PC-9 (cell line): ENCODE data around the gene PPP4R3B. TPM values are rescaled to one million over a fixed set of nuclear protein-coding genes. Genes with fewer than 3 reads are reported as not detected.

Source experiments
- BruUV-seq: library from RNA; stranded (reverse); fragments of 400-500 nt; replicated peaks from 2 replicates; lab custom pipeline; 2021; lab: Mats Ljungman, UMichigan
- CTCF ChIA-PET: fragments of 300-600 bp; sonication (Branson Sonifier 250); formaldehyde crosslinking; loops from one replicate; lab custom pipeline; 2022; ENCODE audit warnings: antibody characterized with exemption; lab: Charles Lee
- POLR2A ChIA-PET: fragments of 300-600 bp; sonication (Branson Sonifier 250); formaldehyde crosslinking; loops from one replicate; lab custom pipeline; 2022; ENCODE audit warnings: antibody characterized with exemption; ENCODE audit not compliant: unreplicated experiment; lab: Charles Lee
- DNase-seq, 2 experiments: peaks; one replicate each; pipeline versions ENCODE4 v3.0.0 to v3.0.0-alpha.2; 2015 to 2022; ENCODE audit warnings: mixed read lengths in 1 of 2
- H2AFZ ChIP-seq: fragments of 200-600 bp; sonication (generic); 2 replicates; pipeline ENCODE4 v1.8.1; 2017; ENCODE audit warnings: antibody characterized with exemption
- H3F3A ChIP-seq: fragments of 200-600 bp; sonication (generic); 2 replicates; pipeline ENCODE4 v1.8.1; 2017; ENCODE audit warnings: antibody characterized with exemption, mild to moderate bottlenecking, low read depth; ENCODE audit not compliant: insufficient read depth
- H3K27ac ChIP-seq: fragments of 200-600 bp; sonication (generic); 2 replicates; pipeline ENCODE4 v1.6.1; 2016; ENCODE audit warnings: mixed run types
- H3K27me3 ChIP-seq: fragments of 200-600 bp; sonication (generic); 2 replicates; pipeline ENCODE4 v1.6.1; 2016; ENCODE audit warnings: low read depth, mixed run types; ENCODE audit not compliant: insufficient read depth
- H3K36me3 ChIP-seq: fragments of 200-600 bp; sonication (generic); 2 replicates; pipeline ENCODE4 v1.6.1; 2016; ENCODE audit warnings: low read depth, mixed run types
- H3K4me1 ChIP-seq: fragments of 200-600 bp; sonication (generic); replicated peaks from 2 replicates; pipeline ENCODE4 v1.6.1; 2016; ENCODE audit warnings: mixed run types; ENCODE audit not compliant: insufficient read depth
- H3K4me2 ChIP-seq: fragments of 200-600 bp; sonication (generic); 2 replicates; pipeline ENCODE4 v1.6.1; 2017; ENCODE audit warnings: mixed run types
- H3K4me3 ChIP-seq: fragments of 200-600 bp; sonication (generic); 2 replicates; pipeline ENCODE4 v1.6.1; 2016; ENCODE audit warnings: mixed run types
- H3K79me2 ChIP-seq: fragments of 200-600 bp; sonication (generic); 2 replicates; pipeline ENCODE4 v1.6.1; 2017; ENCODE audit warnings: low read depth, mixed run types
- H3K9me2 ChIP-seq: fragments of 200-600 bp; sonication (generic); 2 replicates; pipeline ENCODE4 v1.8.1; 2017; ENCODE audit warnings: mild to moderate bottlenecking; ENCODE audit not compliant: insufficient read depth
- H3K9me3 ChIP-seq: fragments of 200-600 bp; sonication (generic); 2 replicates; pipeline ENCODE4 v1.8.1; 2016; ENCODE audit warnings: low read depth; ENCODE audit not compliant: insufficient read depth
- H4K20me1 ChIP-seq: fragments of 200-600 bp; sonication (generic); 2 replicates; pipeline ENCODE4 v1.8.1; 2017; ENCODE audit not compliant: insufficient read depth
- CTCF ChIP-seq: fragments of 200-600 bp; sonication (generic); conservative IDR thresholded peaks from 2 replicates; pipeline ENCODE4 v1.6.1; 2017; ENCODE audit warnings: mixed run types, antibody characterized with exemption, mild to moderate bottlenecking, moderate library complexity
- EZH2 ChIP-seq: fragments of 200-600 bp; sonication (generic); IDR thresholded peaks from 2 replicates; pipeline ENCODE4 v1.8.0; 2017; ENCODE audit warnings: antibody characterized with exemption, low read depth
- intact Hi-C: fragments of 100-400 bp; cut with micrococcal nuclease; formaldehyde crosslinking; loops from one replicate; pipeline ENCODE4 v1.10.0; 2022; ENCODE audit not compliant: unreplicated experiment
- total RNA-seq: library from RNA; stranded (reverse); gene quantifications from 2 replicates; pipeline ENCODE4 v1.2.3, GENCODE V29; 2021

The PPP4R3B gene
- total RNA-seq, 1 experiment from 2014 or later, result 66.2 TPM

- Histone ChIP-seq H3K4me1 (peaks cover 28% of the 10 kb centered on the region), H3K27me3 (no peaks in the 10 kb centered on the region), H3K4me3 (no peak overlapping the region), H2AFZ (no peak overlapping the region), H3K9me3 (no peaks in the 10 kb centered on the region), H3K9me2 (no peaks in the 10 kb centered on the region), H3K27ac (no peak overlapping the region), H3K36me3 (peaks cover 28% of the 10 kb centered on the region; the same call in 1 of the 2 replicates), H3F3A (peaks cover 31% of the 10 kb centered on the region), H3K79me2 (peaks cover 36% of the 10 kb centered on the region), H4K20me1 (peaks cover 8% of the 10 kb centered on the region), H3K4me2 (no peak overlapping the region)
- BruUV-seq, result no TSS peak
- intact Hi-C loops, result no loop called here
- no peak for TF ChIP-seq EZH2
- TF ChIP-seq CTCF, result no peak
- DNase-seq, result peak in 1 of 2 experiments; percentile 48
- ChIA-PET CTCF (interaction anchor here (0.6 kb wide), 1 partner anchor 653 kb away, joined by 14 read pairs; no protein-coding TSS in a partner anchor), POLR2A (no interaction called here)
Measured at GRCh38 chr2:55590810-55591440, 26.5 kb downstream of the PPP4R3B start.

GRCh38 chr2:55585451-55586080 is 31.9 kb downstream of the PPP4R3B start:
- Histone ChIP-seq H3K27ac (peak overlapping the region; percentile 62), H3K9me3 (no peaks in the 10 kb centered on the region), H4K20me1 (no peaks in the 10 kb centered on the region; the same call in 1 of the 2 replicates), H2AFZ (no peak overlapping the region), H3F3A (peaks cover 26% of the 10 kb centered on the region), H3K27me3 (no peaks in the 10 kb centered on the region), H3K4me1 (peaks cover 38% of the 10 kb centered on the region), H3K36me3 (peaks cover 59% of the 10 kb centered on the region), H3K4me2 (peak overlapping the region; percentile 52), H3K9me2 (no peaks in the 10 kb centered on the region), H3K79me2 (peaks cover 9% of the 10 kb centered on the region), H3K4me3 (0 out of 2 replicates have a peak overlapping the region, but pooled peaks have one; percentile 16)
- peak in 1 of 2 experiments; percentile 52 for DNase-seq
- intact Hi-C loops, result no loop called here
- TF ChIP-seq EZH2, result no peak
- CTCF ChIA-PET, result no interaction called here
- BruUV-seq, result no TSS peak
- POLR2A ChIA-PET, result no interaction called here

- H3K9me3 ChIP-seq, result no peaks in the 10 kb centered on the region
- no TSS peak for BruUV-seq
Measured at GRCh38 chr2:55581874-55582547, 35.4 kb downstream of the PPP4R3B start.

More at GRCh38 chr2:55581874-55582547, 35.4 kb downstream of the PPP4R3B start:
- Histone ChIP-seq H3K9me2 (no peaks in the 10 kb centered on the region), H3K27ac (peak overlapping the region; percentile 36; the same call in 1 of the 2 replicates), H3K4me1 (peaks cover 35% of the 10 kb centered on the region), H3K4me2 (no peak overlapping the region), H4K20me1 (peaks cover 13% of the 10 kb centered on the region; the same call in 1 of the 2 replicates), H3K79me2 (no peaks in the 10 kb centered on the region; the same call in 1 of the 2 replicates), H3K36me3 (peaks cover 73% of the 10 kb centered on the region), H3K4me3 (no peak overlapping the region), H2AFZ (no peak overlapping the region), H3K27me3 (no peaks in the 10 kb centered on the region), H3F3A (peaks cover 23% of the 10 kb centered on the region)
- ChIA-PET POLR2A (no interaction called here), CTCF (no interaction called here)
- peak in 1 of 2 experiments; percentile 8 for DNase-seq
- TF ChIP-seq CTCF, result no peak
- TF ChIP-seq EZH2, result no peak
- intact Hi-C loops, result no loop called here
